ENCODE results near the gene RENBP.

RENBP gene

GRCh38 chrX:153900831-153901752 lies 43.4 kb downstream of the RENBP start (continued):
- TF ChIP-seq ZNF335 (tag by site-specific recombination; conservative IDR thresholded peaks at IDR 0.05), result no peak
- no peak for TF ChIP-seq PBX3 (CRISPR knock-in tag; IDR thresholded peaks at IDR 0.05)
- TF ChIP-seq ZFP3 (tag by site-specific recombination; IDR thresholded peaks at IDR 0.05; ENCODE audit: low read depth), result no peak

- no peak for TF ChIP-seq KLF7 (tag by site-specific recombination; IDR thresholded peaks at IDR 0.05; ENCODE audit: borderline replicate concordance)
- TF ChIP-seq SALL2 (tag by site-specific recombination; IDR thresholded peaks at IDR 0.05; ENCODE audit: borderline replicate concordance), result no peak
- TF ChIP-seq ZNF626 (tag by site-specific recombination; IDR thresholded peaks at IDR 0.05), result no peak
- TF ChIP-seq ZNF488 (tag by site-specific recombination; IDR thresholded peaks at IDR 0.05), result no peak
- no peak for TF ChIP-seq ELK4 (IDR thresholded peaks at IDR 0.05; ENCODE audit: borderline replicate concordance, low read depth, low read length)
- TF ChIP-seq ZBTB1 (tag by site-specific recombination; IDR thresholded peaks at IDR 0.05), result no peak
- no peak for TF ChIP-seq ZNF610 (tag by site-specific recombination; IDR thresholded peaks at IDR 0.05; ENCODE audit: borderline replicate concordance)
- TF ChIP-seq ZNF311 (tag by site-specific recombination; IDR thresholded peaks at IDR 0.05; ENCODE audit: borderline replicate concordance), result no peak
- no peak for TF ChIP-seq YY1 (tag by site-specific recombination; IDR thresholded peaks at IDR 0.05)
- no peak for TF ChIP-seq TSHZ1 (tag by site-specific recombination; IDR thresholded peaks at IDR 0.05; ENCODE audit: borderline replicate concordance)
- no peak for TF ChIP-seq ZFP37 (tag by site-specific recombination; IDR thresholded peaks at IDR 0.05)
- no peak for TF ChIP-seq ZNF114 (tag by site-specific recombination; IDR thresholded peaks at IDR 0.05)
- no peak for TF ChIP-seq ZSCAN16 (tag by site-specific recombination; IDR thresholded peaks at IDR 0.05)
- no peak for TF ChIP-seq ZNF747 (tag by site-specific recombination; IDR thresholded peaks at IDR 0.05)
- Histone ChIP-seq H3K9me3 (ENCODE audit: control insufficient read depth, insufficient read depth, low read depth, low read length) (no peaks in the 10 kb centered on the region; the same call in 1 of the 2 replicates), H3K4me1 (ENCODE audit: control insufficient read depth, insufficient read depth, low read length) (no peaks in the 10 kb centered on the region), H3K36me3 (ENCODE audit: control insufficient read depth in 2 of 2, insufficient read depth in 1 of 2, low read length in 2 of 2) (no peaks in the 10 kb centered on the region), H3K4me3 (ENCODE audit: low read depth, low read length) (no peak overlapping the region), H3K27ac (ENCODE audit: extremely low read depth, low read depth, low read length) (no peak overlapping the region)
- ChIA-PET POLR2A (no interaction called here), CTCF (no interaction called here)
Measured at GRCh38 chrX:153897899-153898298, 46.5 kb downstream of the RENBP start.
